WTC11 (cell line): ENCODE results near the gene FAM240A. TPM values are rescaled to one million over a fixed set of nuclear protein-coding genes. Genes with fewer than 3 reads are reported as not detected.
"Not testable (repeated sequence)": the region's sequence is repeated elsewhere in the genome, so short reads cannot be mapped to it uniquely, and the experiment has no call there.

Experiments
- ATAC-seq: fragments of 200-7000 bp; cut with Tn5 transposase; 2 replicates; pipeline ENCODE4 v1.10.0; 2021; ENCODE audit warnings: mild to moderate bottlenecking, moderate library complexity
- CTCF ChIA-PET: fragments of 300-600 bp; sonication (Branson Sonifier 250); formaldehyde crosslinking; loops from one replicate; lab custom pipeline; 2021; ENCODE audit warnings: antibody characterized with exemption; lab: Charles Lee
- POLR2A ChIA-PET: fragments of 350-600 bp; sonication (Branson Sonifier 250); formaldehyde crosslinking; loops from one replicate; lab custom pipeline; 2021; ENCODE audit warnings: antibody characterized with exemption; lab: Charles Lee
- DNase-seq: peaks from one replicate; pipeline ENCODE4 v3.0.0; 2021; ENCODE audit warnings: low spot score
- H3K27ac Mint-ChIP-seq: 2 replicates; pipeline ENCODE4 v1.8.0; 2021; ENCODE audit warnings: mixed read lengths
- H3K27me3 Mint-ChIP-seq: 2 replicates; pipeline ENCODE4 v1.8.0; 2021; ENCODE audit warnings: low read depth, mild to moderate bottlenecking, moderate library complexity, mixed read lengths
- H3K36me3 Mint-ChIP-seq: 2 replicates; pipeline ENCODE4 v1.8.0; 2021; ENCODE audit warnings: mixed read lengths
- H3K4me1 Mint-ChIP-seq: 2 replicates; pipeline ENCODE4 v1.8.0; 2022; ENCODE audit warnings: mixed read lengths
- H3K4me3 Mint-ChIP-seq: 2 replicates; pipeline ENCODE4 v1.8.0; 2021; ENCODE audit warnings: mild to moderate bottlenecking, moderate library complexity, mixed read lengths
- H3K9me3 Mint-ChIP-seq: 2 replicates; pipeline ENCODE4 v1.8.0; 2021; ENCODE audit warnings: mixed read lengths
- CBFB ChIP-seq: sonication (generic); formaldehyde crosslinking; IDR thresholded peaks from 2 replicates; pipeline ENCODE4 v1.8.1; 2022; ENCODE audit warnings: mild to moderate bottlenecking, low read depth, missing genetic modification reagents
- CREM ChIP-seq: sonication (generic); formaldehyde crosslinking; IDR thresholded peaks from 2 replicates; pipeline ENCODE4 v1.8.1; 2022; ENCODE audit warnings: mild to moderate bottlenecking, missing genetic modification reagents, moderate library complexity
- ERG ChIP-seq: fragments of 250-450 bp; sonication (Bioruptor Pico); IDR thresholded peaks from 2 replicates; pipeline ENCODE4 v1.8.0; 2021; ENCODE audit warnings: mild to moderate bottlenecking
- ETV6 ChIP-seq: sonication (generic); formaldehyde crosslinking; IDR thresholded peaks from 2 replicates; pipeline ENCODE4 v1.8.1; 2022; ENCODE audit warnings: mild to moderate bottlenecking, missing genetic modification reagents
- FOXK1 ChIP-seq: sonication (generic); formaldehyde crosslinking; IDR thresholded peaks from 2 replicates; pipeline ENCODE4 v1.8.0; 2022; ENCODE audit warnings: mild to moderate bottlenecking, moderate library complexity, missing genetic modification reagents
- GABPB1 ChIP-seq: sonication (generic); formaldehyde crosslinking; IDR thresholded peaks from 2 replicates; pipeline ENCODE4 v1.8.1; 2023; ENCODE audit warnings: mild to moderate bottlenecking, missing genetic modification reagents
- GRHL2 ChIP-seq: fragments of 250-450 bp; sonication (Bioruptor Pico); IDR thresholded peaks from 2 replicates; pipeline ENCODE4 v1.8.0; 2022; ENCODE audit warnings: mild to moderate bottlenecking, moderate library complexity; ENCODE audit not compliant: insufficient replicate concordance, severe bottlenecking
- MYBL2 ChIP-seq: sonication (generic); formaldehyde crosslinking; IDR thresholded peaks from 2 replicates; pipeline ENCODE4 v1.8.1; 2023; ENCODE audit warnings: mild to moderate bottlenecking, moderate library complexity, missing genetic modification reagents
- NFYB ChIP-seq: sonication (generic); formaldehyde crosslinking; conservative IDR thresholded peaks from 2 replicates; pipeline ENCODE4 v1.8.0; 2022; ENCODE audit warnings: low read depth, missing genetic modification reagents
- NR1H2 ChIP-seq: sonication (generic); formaldehyde crosslinking; IDR thresholded peaks from 2 replicates; pipeline ENCODE4 v1.9.0; 2021; ENCODE audit warnings: mild to moderate bottlenecking, moderate library complexity, missing genetic modification reagents
- NR2C2 ChIP-seq: sonication (generic); formaldehyde crosslinking; IDR thresholded peaks from 2 replicates; pipeline ENCODE4 v1.8.0; 2022; ENCODE audit warnings: mild to moderate bottlenecking, missing genetic modification reagents
- NR3C1 ChIP-seq: sonication (generic); formaldehyde crosslinking; conservative IDR thresholded peaks from 2 replicates; pipeline ENCODE4 v1.8.1; 2023; ENCODE audit warnings: low read depth, mild to moderate bottlenecking, missing genetic modification reagents
- ZNF281 ChIP-seq: sonication (generic); formaldehyde crosslinking; IDR thresholded peaks from 2 replicates; pipeline ENCODE4 v1.8.0; 2023; ENCODE audit warnings: mild to moderate bottlenecking, missing genetic modification reagents
- ZNF512 ChIP-seq: sonication (generic); formaldehyde crosslinking; IDR thresholded peaks from 2 replicates; pipeline ENCODE4 v1.8.1; 2022; ENCODE audit warnings: missing genetic modification reagents, borderline replicate concordance
- total RNA-seq: library from RNA; stranded (reverse); gene quantifications from 3 replicates; pipeline ENCODE4 v1.2.3, GENCODE V29; 2021
- TF ChIP-seq, protein P1 (sequence below): sonication (generic); formaldehyde crosslinking; IDR thresholded peaks from 2 replicates; pipeline ENCODE4 v1.8.1; 2023; ENCODE audit warnings: mild to moderate bottlenecking, missing genetic modification reagents, borderline replicate concordance

FAM240A gene
- total RNA-seq, 1 experiment from 2014 or later, result 0.13 TPM

DNA sequence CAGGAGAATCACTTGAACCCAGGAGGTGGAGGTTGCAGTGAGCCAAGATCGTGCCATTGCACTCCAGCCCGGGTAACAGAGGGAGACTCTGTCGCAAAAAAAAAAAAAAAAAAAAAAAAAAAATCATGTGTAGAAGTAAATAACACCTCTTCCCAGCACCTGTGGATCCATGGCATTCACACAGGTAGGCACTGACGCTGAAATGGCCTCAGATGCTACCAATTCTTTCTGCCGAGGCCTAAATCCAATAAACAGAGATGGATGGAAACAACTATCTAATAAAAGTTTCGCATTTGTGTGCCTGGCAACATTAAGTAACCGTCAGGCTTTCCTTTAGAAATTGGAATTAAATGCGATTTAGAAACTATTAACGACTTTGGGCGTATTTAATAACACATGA lies 35.9 kb upstream of the FAM240A start:
- Mint-ChIP-seq H3K27me3 (no peaks in the 10 kb centered on the region; the same call in 1 of the 2 replicates), H3K9me3 (no peaks in the 10 kb centered on the region), H3K27ac (peak overlapping the region; percentile 100), H3K4me1 (peaks cover 66% of the 10 kb centered on the region), H3K4me3 (peak overlapping the region; percentile 86), H3K36me3 (peaks cover 40% of the 10 kb centered on the region)
- POLR2A ChIA-PET, result interaction anchor here (0.7 to 5.3 kb wide), 14 partner anchors 10 to 95 kb away, joined by 3 to 41 read pairs (median 4); partner anchors contain the start of gene LRRC2
- CTCF ChIA-PET, result interaction anchor here (0.6 to 6.1 kb wide), 11 partner anchors 9 to 292 kb away, joined by 3 to 55 read pairs (median 6); no protein-coding TSS in a partner anchor
- DNase-seq (no peak), ATAC-seq (no peak)
- TF ChIP-seq CREM (CRISPR knock-in tag) (0 out of 2 replicates have a peak, but pooled peaks have one; percentile 1), ETV6 (no peak)

GRCh38 chr3:46576879-46577278 lies 35.4 kb upstream of the FAM240A start:
- Mint-ChIP-seq H3K4me1 (peaks cover 66% of the 10 kb centered on the region), H3K9me3 (no peaks in the 10 kb centered on the region), H3K36me3 (peaks cover 43% of the 10 kb centered on the region), H3K27ac (peak overlapping the region; percentile 100), H3K27me3 (no peaks in the 10 kb centered on the region; the same call in 1 of the 2 replicates), H3K4me3 (peak overlapping the region; percentile 86)
- ATAC-seq (peak; percentile 7), DNase-seq (peak; percentile 82)
- 0 out of 2 replicates have a peak, but pooled peaks have one; percentile 23 for TF ChIP-seq MYBL2
- TF ChIP-seq, protein P1, sequence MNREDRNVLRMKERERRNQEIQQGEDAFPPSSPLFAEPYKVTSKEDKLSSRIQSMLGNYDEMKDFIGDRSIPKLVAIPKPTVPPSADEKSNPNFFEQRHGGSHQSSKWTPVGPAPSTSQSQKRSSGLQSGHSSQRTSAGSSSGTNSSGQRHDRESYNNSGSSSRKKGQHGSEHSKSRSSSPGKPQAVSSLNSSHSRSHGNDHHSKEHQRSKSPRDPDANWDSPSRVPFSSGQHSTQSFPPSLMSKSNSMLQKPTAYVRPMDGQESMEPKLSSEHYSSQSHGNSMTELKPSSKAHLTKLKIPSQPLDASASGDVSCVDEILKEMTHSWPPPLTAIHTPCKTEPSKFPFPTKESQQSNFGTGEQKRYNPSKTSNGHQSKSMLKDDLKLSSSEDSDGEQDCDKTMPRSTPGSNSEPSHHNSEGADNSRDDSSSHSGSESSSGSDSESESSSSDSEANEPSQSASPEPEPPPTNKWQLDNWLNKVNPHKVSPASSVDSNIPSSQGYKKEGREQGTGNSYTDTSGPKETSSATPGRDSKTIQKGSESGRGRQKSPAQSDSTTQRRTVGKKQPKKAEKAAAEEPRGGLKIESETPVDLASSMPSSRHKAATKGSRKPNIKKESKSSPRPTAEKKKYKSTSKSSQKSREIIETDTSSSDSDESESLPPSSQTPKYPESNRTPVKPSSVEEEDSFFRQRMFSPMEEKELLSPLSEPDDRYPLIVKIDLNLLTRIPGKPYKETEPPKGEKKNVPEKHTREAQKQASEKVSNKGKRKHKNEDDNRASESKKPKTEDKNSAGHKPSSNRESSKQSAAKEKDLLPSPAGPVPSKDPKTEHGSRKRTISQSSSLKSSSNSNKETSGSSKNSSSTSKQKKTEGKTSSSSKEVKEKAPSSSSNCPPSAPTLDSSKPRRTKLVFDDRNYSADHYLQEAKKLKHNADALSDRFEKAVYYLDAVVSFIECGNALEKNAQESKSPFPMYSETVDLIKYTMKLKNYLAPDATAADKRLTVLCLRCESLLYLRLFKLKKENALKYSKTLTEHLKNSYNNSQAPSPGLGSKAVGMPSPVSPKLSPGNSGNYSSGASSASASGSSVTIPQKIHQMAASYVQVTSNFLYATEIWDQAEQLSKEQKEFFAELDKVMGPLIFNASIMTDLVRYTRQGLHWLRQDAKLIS (CRISPR knock-in tag), result 0 out of 2 replicates have a peak, but pooled peaks have one; percentile 28
- no peak for TF ChIP-seq ERG
- TF ChIP-seq CBFB, result no peak
- TF ChIP-seq GABPB1 (CRISPR knock-in tag), result no peak
- TF ChIP-seq NR2C2 (CRISPR knock-in tag), result no peak
- TF ChIP-seq NR1H2 (CRISPR knock-in tag), result no peak
- peak; percentile 55; the same call in 1 of the 2 replicates for TF ChIP-seq FOXK1 (CRISPR knock-in tag)
- no peak for TF ChIP-seq ZNF512
- no peak for TF ChIP-seq NR3C1 (CRISPR knock-in tag)
- TF ChIP-seq GRHL2 (CRISPR knock-in tag), result no peak
- no peak for TF ChIP-seq ZNF281 (CRISPR knock-in tag)
- 0 out of 2 replicates have a peak, but pooled peaks have one; percentile 14 for TF ChIP-seq NFYB (CRISPR knock-in tag)
- ChIA-PET CTCF (interaction anchor here (1.1 to 6.1 kb wide), 3 partner anchors 19 to 114 kb away, joined by 3 to 55 read pairs (median 5); no protein-coding TSS in a partner anchor), POLR2A (interaction anchor here (0.6 to 5.3 kb wide), 10 partner anchors 9 to 80 kb away, joined by 3 to 41 read pairs (median 4); partner anchors contain the start of gene LRRC2)

GRCh38 chr3:46577580-46578249 lies 34.6 kb upstream of the FAM240A start:
- Mint-ChIP-seq H3K27ac (peak overlapping the region; percentile 100), H3K4me1 (peaks cover 71% of the 10 kb centered on the region), H3K36me3 (peaks cover 51% of the 10 kb centered on the region), H3K4me3 (peak overlapping the region; percentile 86)
- H3K9me3 Mint-ChIP-seq, DNase-seq, ATAC-seq, H3K27me3 Mint-ChIP-seq: not testable (repeated sequence)
- CTCF ChIA-PET, result interaction anchor here (1.1 to 6.1 kb wide), 3 partner anchors 20 to 115 kb away, joined by 3 to 55 read pairs (median 5); no protein-coding TSS in a partner anchor
- POLR2A ChIA-PET, result interaction anchor here (0.6 to 5.3 kb wide), 9 partner anchors 8 to 81 kb away, joined by 3 to 41 read pairs (median 4); partner anchors contain the start of gene LRRC2
